Esophagus squamous epithelium (tissue), 4 donors: Measurements from ENCODE around the gene EDEM3.

Source experiments
- CTCF ChIP-seq, 6 experiments: fragments of 450-650 bp in 4 of 6; fragments of 200-600 bp in 2 of 6; sonication (generic) in 2 of 6; IDR thresholded peaks; one replicate each; pipeline ENCODE4 v1.5.1; 2016 to 2019; ENCODE audit warnings: antibody characterized with exemption in 6 of 6, mild to moderate bottlenecking in 4 of 6, moderate library complexity in 4 of 6
- POLR2A ChIP-seq, 4 donors: fragments of 450-650 bp; IDR thresholded peaks; one replicate each; pipeline ENCODE4 v1.6.1; 2017; ENCODE audit warnings: antibody characterized with exemption in 4 of 4, mild to moderate bottlenecking in 4 of 4, moderate library complexity in 3 of 4

GRCh38 chr1:184800876-184801275 is 46.2 kb upstream of the EDEM3 start:
- TF ChIP-seq CTCF (IDR thresholded peaks at IDR 0.05) (no peak), POLR2A (IDR thresholded peaks at IDR 0.05) (no peak)
